ENCODE measurements around the gene NAA20.

NAA20 gene

DNA sequence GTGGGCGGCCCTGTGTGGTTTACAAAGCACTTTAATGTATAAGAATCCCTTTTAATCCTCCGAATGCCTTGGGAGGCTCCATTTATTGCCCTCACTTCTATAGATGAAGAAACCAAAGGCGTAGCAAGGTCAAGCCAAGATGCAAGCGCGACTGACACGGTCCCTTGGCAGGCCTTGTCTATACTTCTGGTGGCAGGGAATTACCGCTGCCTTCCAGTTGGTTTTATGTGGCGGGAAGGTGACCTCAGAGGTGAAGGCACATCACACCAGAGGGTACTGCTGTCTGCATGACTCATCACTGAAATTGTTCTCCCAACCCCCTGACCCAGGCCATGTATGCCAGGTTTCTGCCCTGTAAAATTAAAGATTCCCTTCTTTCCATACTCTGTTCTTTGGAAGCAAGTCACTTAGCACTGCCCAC lies 36.1 kb upstream of the NAA20 start:
- H3K27ac Mint-ChIP-seq: peak overlapping the region in 2 of 3 experiments; percentile 68 to 91
- TF ChIP-seq CTCF (IDR thresholded peaks at IDR 0.05; ENCODE audit: unreplicated experiment in 3 of 3): no peak
- peaks cover 45% of the 10 kb centered on the region for H3K4me1 Mint-ChIP-seq
- no peak overlapping the region for H3K4me3 Mint-ChIP-seq
- peaks cover 60% of the 10 kb centered on the region for H3K36me3 Mint-ChIP-seq (ENCODE audit: low read depth)
- H3K9me3 Mint-ChIP-seq: peaks cover 3% of the 10 kb centered on the region
- no peaks in the 10 kb centered on the region for H3K27me3 Mint-ChIP-seq (ENCODE audit: low read depth)

DNA sequence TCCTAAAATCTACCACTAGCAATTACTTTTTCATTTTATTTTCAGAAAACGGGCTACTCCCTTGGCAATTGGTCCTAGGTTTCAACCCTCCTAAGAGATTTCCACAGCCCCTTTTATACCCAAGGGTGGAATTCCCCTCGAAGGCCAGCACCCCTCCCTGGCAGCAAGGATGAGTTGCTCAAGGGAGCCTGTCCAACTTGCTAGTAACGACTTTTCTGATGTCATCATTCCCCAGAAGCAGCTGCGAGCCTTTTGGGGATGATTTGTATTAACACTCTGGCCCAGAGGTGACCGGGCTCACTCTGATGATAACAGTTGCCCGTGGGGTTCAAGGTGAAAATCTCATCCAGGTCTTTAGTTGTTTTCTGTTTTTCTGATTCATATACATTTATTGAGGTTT lies 30.7 kb upstream of the NAA20 start:
- peaks cover 28% of the 10 kb centered on the region for H3K4me1 Mint-ChIP-seq
- TF ChIP-seq CTCF (IDR thresholded peaks at IDR 0.05; ENCODE audit: unreplicated experiment in 3 of 3): no peak

DNA sequence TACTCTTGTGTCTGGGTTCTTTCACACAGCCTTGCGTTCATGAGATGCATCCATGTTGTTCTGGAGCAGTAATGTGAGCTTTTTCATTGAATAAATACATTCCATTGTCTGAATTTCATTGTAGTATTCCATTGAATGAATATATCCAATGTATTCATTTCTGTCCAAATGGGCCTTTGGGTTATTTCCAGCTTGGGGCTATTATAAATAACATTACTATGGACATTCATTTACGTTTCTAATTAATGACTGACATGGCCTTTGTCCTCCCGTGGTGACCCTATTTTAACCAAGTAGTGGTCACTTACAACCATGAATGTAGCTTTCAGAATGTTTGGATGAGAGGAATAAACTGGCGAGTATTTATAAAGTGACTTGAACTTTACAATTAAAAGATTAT lies 30.1 kb upstream of the NAA20 start:
- no peak overlapping the region for H3K4me3 Mint-ChIP-seq
- TF ChIP-seq CTCF (IDR thresholded peaks at IDR 0.05; ENCODE audit: unreplicated experiment in 3 of 3): no peak
- peaks cover 3% of the 10 kb centered on the region for H3K9me3 Mint-ChIP-seq

More for the DNA sequence above, 30.7 kb upstream of the NAA20 start:
- H3K9me3 Mint-ChIP-seq: peaks cover 3% of the 10 kb centered on the region
- no peak overlapping the region for H3K4me3 Mint-ChIP-seq
- H3K27me3 Mint-ChIP-seq (ENCODE audit: low read depth): no peaks in the 10 kb centered on the region
- no peak overlapping the region for H3K27ac Mint-ChIP-seq
- peaks cover 30% of the 10 kb centered on the region for H3K36me3 Mint-ChIP-seq (ENCODE audit: low read depth)

GRCh38 chr20:19990850-19991249 lies 26.3 kb upstream of the NAA20 start:
- Mint-ChIP-seq H3K36me3 (ENCODE audit: low read depth) (peaks cover 14% of the 10 kb centered on the region), H3K9me3 (no peaks in the 10 kb centered on the region), H3K27ac (peak overlapping the region in 2 of 3 experiments; percentile 55 to 67), H3K27me3 (ENCODE audit: low read depth) (no peaks in the 10 kb centered on the region), H3K4me1 (peaks cover 55% of the 10 kb centered on the region), H3K4me3 (no peak overlapping the region)
- no peak for TF ChIP-seq CTCF (IDR thresholded peaks at IDR 0.05; ENCODE audit: unreplicated experiment in 3 of 3)

More for the DNA sequence above, 30.1 kb upstream of the NAA20 start:
- H3K4me1 Mint-ChIP-seq: peaks cover 29% of the 10 kb centered on the region
- peaks cover 28% of the 10 kb centered on the region for H3K36me3 Mint-ChIP-seq (ENCODE audit: low read depth)
- H3K27me3 Mint-ChIP-seq (ENCODE audit: low read depth): no peaks in the 10 kb centered on the region
- H3K27ac Mint-ChIP-seq: no peak overlapping the region

DNA sequence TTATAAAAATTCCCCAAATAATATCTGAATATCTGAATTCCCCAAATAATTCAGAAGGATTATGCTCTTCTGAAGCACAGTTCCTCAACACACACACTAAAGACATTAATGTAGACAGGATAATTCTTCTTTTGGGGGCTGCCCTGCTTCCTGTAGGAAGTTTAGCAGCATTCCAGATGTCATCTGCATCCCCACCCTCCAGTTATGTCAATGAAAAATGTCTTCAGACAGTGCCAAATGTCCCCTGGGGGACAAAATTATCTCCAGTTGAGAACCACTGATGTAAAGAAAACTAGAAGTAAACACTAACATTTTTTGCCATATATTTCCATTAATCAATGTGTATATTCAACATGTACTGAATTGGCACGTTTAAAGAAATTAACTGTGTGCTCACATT lies 25.9 kb upstream of the NAA20 start:
- Mint-ChIP-seq H3K4me1 (peaks cover 56% of the 10 kb centered on the region), H3K4me3 (no peak overlapping the region), H3K27me3 (ENCODE audit: low read depth) (no peaks in the 10 kb centered on the region), H3K36me3 (ENCODE audit: low read depth) (peaks cover 16% of the 10 kb centered on the region), H3K9me3 (no peaks in the 10 kb centered on the region), H3K27ac (peak overlapping the region; percentile 49 to 67 (median 55))
- no peak for TF ChIP-seq CTCF (IDR thresholded peaks at IDR 0.05; ENCODE audit: unreplicated experiment in 3 of 3)

DNA sequence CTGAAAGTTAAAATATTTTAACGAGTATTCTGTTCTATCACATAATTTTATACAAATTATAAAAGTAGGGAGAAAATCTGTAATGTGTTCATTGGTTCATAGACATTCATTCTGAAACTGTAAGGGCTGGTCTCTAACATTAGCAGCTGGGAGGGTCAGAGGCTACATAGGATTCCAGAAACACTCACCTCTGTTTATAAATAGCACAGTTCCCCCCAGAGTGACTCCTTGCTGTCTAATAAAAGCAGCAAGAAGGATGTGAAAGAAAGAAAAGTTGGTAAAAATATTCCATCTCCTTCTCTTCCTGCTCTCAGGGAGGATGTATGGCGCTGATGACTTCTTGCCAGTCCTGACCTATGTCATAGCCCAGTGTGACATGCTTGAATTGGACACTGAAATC lies 25.3 kb upstream of the NAA20 start:
- Mint-ChIP-seq H3K27me3 (ENCODE audit: low read depth) (no peaks in the 10 kb centered on the region), H3K9me3 (no peaks in the 10 kb centered on the region)

More for the DNA sequence above, 25.3 kb upstream of the NAA20 start:
- Mint-ChIP-seq H3K4me1 (peaks cover 56% of the 10 kb centered on the region), H3K27ac (peak overlapping the region; percentile 49 to 67 (median 60)), H3K36me3 (ENCODE audit: low read depth) (peaks cover 15% of the 10 kb centered on the region), H3K4me3 (no peak overlapping the region)
- TF ChIP-seq CTCF (IDR thresholded peaks at IDR 0.05; ENCODE audit: unreplicated experiment in 3 of 3): no peak

Data from nephron (organoid).